T-helper 1 cell (primary cell): ENCODE data around the gene TRPC4.
"Not testable (repeated sequence)": the region's sequence is repeated elsewhere in the genome, so short reads cannot be mapped to it uniquely, and the experiment has no call there.

Experiments
- DNase-seq, 5 donors: peaks; one replicate each; pipeline ENCODE4 v3.0.0-alpha.2; 2012 to 2020

Gene TRPC4

DNA sequence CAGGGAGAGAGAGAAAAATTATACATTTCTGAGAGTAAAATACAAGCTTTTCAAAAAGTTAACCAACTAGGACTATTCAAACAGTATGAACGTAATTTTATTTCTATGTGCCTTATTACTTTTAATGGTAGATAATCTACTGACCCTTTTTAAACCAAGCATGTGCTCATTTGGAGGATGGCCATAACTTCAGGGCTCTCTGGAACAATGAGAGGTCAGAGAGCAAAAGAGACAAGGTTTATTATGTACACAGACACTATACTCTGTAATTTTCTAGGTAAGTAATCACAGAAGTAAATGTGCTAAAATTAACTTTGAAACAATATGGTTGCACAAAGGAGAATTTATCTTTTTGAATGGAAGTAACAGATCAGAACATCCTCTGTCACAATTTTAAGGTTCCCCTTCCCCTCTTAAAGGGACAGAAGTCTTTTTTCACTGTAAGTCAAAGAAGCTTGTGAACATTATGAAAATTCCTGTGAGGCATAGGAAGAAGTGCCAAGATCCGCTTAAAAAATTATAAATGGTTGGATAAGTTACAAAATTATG lies 272.0 kb downstream of the TRPC4 start:
- no peak for DNase-seq

DNA sequence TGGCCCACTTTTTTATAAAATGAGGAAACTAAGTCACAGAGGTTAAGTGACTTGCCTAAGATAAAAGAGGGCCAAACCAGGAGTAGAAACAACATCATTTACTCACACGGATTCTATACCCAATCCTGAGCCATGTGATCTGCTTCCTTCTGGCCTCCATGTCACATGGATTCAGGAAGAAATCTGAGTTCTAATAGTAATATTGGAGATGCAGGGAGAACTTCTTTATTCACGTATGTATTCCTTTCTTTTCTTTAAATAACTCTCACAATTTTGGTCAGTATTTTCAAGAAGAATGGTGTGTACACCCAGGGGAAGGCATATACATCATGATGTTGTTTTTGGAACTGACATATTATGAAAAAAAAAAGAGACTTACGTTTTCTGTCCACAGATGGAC lies 272.8 kb downstream of the TRPC4 start:
- no peak for DNase-seq

DNA sequence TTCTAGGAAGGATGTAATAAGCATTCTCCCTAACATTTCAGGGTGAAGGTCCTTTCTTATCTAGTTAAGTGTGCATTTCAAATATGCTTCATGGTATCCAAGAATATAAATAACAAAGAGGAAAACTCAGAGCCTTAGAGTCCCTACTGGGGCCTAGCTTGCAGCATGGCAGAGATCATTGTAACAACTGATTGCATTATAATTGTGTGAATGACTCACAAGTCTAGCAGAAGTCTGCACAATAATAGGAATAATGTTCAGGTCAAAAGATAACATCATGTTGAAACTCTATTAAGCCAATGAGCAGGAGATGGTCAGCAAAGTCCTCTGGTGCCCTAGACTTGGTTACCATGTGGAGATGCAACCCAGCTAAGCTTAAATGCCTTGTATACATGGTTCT lies 274.4 kb downstream of the TRPC4 start:
- DNase-seq = no peak

DNA sequence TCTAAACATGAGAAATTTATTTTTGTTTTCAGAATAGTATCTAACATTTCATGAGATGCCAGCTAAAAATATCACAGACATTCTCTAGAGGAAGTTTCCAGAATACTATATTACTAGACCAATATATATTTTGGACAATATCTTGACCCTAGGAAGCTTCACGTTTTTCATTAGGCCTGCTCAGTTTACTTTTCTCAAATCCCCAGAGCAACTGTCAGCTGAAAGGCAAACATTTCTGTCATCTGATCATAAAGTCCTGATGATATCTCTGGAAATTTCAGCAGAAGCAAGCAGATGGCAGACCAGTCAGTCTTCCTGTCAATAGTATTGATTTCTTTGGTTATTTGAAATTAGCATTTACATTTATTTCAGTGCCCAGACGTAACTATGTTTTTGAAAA lies 275.0 kb downstream of the TRPC4 start:
- no peak for DNase-seq

DNA sequence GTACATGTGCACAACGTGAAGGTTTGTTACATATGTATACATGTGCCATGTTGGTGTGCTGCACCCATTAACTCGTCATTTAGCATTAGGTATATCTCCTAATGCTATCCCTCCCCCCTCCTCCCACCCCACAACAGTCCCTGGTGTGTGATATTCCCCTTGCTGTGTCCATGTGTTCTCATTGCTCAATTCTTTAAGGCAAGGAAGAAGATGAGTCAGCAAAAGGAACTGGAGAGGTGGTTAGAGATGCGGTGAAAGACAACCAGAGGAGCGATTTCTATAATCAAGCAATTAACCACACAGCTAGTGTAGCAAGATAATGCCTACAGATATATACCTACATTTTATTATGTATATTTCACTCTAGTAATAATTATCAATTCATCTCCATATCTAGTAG lies 280.2 kb downstream of the TRPC4 start:
- DNase-seq = not testable (repeated sequence)

DNA sequence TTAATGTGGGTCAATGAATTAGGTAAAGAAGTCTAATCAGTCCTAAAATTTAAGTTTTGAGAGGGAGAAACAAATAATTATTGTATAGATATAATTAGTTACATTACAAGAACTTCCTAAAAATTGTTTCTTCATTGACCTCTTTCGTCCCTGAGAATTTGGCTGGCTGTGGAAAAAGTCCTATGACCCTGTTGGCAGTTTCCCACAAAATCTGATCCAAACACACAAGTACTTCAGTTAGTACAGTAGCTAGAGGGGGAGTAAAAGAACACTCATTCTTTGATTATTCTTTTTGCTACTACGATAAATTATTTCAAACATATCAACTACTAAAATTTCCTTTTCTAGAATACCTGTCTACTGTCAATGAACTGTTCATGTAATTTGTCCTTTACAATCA lies 282.3 kb downstream of the TRPC4 start:
- no peak for DNase-seq
